Hepatocyte (in vitro differentiated cells): ENCODE data around the gene ENPP5. TPM values are rescaled to one million over a fixed set of nuclear protein-coding genes. Genes with fewer than 3 reads are reported as not detected.

Source experiments
- DNase-seq: peaks from one replicate; pipeline ENCODE4 v3.0.0-alpha.2; 2016; ENCODE audit warnings: low spot score
- H2AFZ ChIP-seq: fragments of 200-600 bp; sonication (generic); 2 replicates; pipeline ENCODE4 v1.6.0; 2016; ENCODE audit warnings: antibody characterized with exemption, mild to moderate bottlenecking
- H3K27ac ChIP-seq: fragments of 200-600 bp; sonication (generic); 2 replicates; pipeline ENCODE4 v1.5.1; 2016; ENCODE audit warnings: mild to moderate bottlenecking
- H3K27me3 ChIP-seq: fragments of 200-600 bp; sonication (generic); 2 replicates; pipeline ENCODE4 v1.6.1; 2016
- H3K36me3 ChIP-seq: fragments of 200-600 bp; sonication (generic); replicated peaks from 2 replicates; pipeline ENCODE4 v1.5.1; 2016; ENCODE audit warnings: low read depth; ENCODE audit not compliant: insufficient read depth
- H3K4me1 ChIP-seq: fragments of 200-600 bp; sonication (generic); 2 replicates; pipeline ENCODE4 v1.5.1; 2016; ENCODE audit warnings: mild to moderate bottlenecking, moderate library complexity; ENCODE audit not compliant: insufficient read depth
- H3K4me2 ChIP-seq: fragments of 200-600 bp; sonication (generic); 2 replicates; pipeline ENCODE4 v1.6.0; 2016
- H3K4me3 ChIP-seq: fragments of 200-600 bp; sonication (generic); 2 replicates; pipeline ENCODE4 v1.5.1; 2016; ENCODE audit warnings: mild to moderate bottlenecking
- H3K79me2 ChIP-seq: fragments of 200-600 bp; sonication (generic); 2 replicates; pipeline ENCODE4 v1.6.0; 2017; ENCODE audit warnings: mild to moderate bottlenecking
- H3K9me2 ChIP-seq: fragments of 200-600 bp; sonication (generic); replicated peaks from 2 replicates; pipeline ENCODE4 v1.6.0; 2017; ENCODE audit warnings: mild to moderate bottlenecking; ENCODE audit not compliant: insufficient read depth
- H3K9me3 ChIP-seq: fragments of 200-600 bp; sonication (generic); 2 replicates; pipeline ENCODE4 v1.5.1; 2016; ENCODE audit warnings: low read depth, mild to moderate bottlenecking
- H4K20me1 ChIP-seq: fragments of 200-600 bp; sonication (generic); 2 replicates; pipeline ENCODE4 v1.6.0; 2016; ENCODE audit warnings: mild to moderate bottlenecking; ENCODE audit not compliant: insufficient read depth, poor library complexity, severe bottlenecking
- EZH2 ChIP-seq: fragments of 200-600 bp; sonication (generic); IDR thresholded peaks from 2 replicates; pipeline ENCODE4 v1.6.1; 2016; ENCODE audit warnings: antibody characterized with exemption, mild to moderate bottlenecking, borderline replicate concordance
- EZH2phosphoT487 ChIP-seq: fragments of 200-600 bp; sonication (generic); IDR thresholded peaks from one replicate; pipeline ENCODE4 v1.6.1; 2018; ENCODE audit warnings: antibody characterized with exemption, mild to moderate bottlenecking, low read depth, moderate library complexity; ENCODE audit not compliant: unreplicated experiment, severe bottlenecking
- WGBS: methylation state at CpG from one replicate; pipeline ENCODE4 v1.1.6; 2016; ENCODE audit warnings: low lambda C conversion rate; ENCODE audit errors: missing lambda C conversion rate; 5-methylcytosine and 5-hydroxymethylcytosine counted together
- polyA plus RNA-seq: library from polyadenylated mRNA; unstranded; fragments of >200 nt; fragmentation: Nextera tagmentation; extraction: Ambion mirVana; gene quantifications from 2 replicates; pipeline ENCODE4 v1.2.1, GENCODE V29; 2016
- total RNA-seq: library from RNA; depleted of rRNA; stranded (reverse); fragments of >200 nt; gene quantifications from 2 replicates; pipeline ENCODE4 v1.2.3, GENCODE V29; 2014
- TF ChIP-seq, protein P1 (sequence below): fragments of 200-600 bp; sonication (generic); IDR thresholded peaks from 2 replicates; pipeline ENCODE4 v1.5.1; 2016; ENCODE audit warnings: antibody characterized with exemption, mild to moderate bottlenecking; ENCODE audit not compliant: poor library complexity

ENPP5 gene, protein sequence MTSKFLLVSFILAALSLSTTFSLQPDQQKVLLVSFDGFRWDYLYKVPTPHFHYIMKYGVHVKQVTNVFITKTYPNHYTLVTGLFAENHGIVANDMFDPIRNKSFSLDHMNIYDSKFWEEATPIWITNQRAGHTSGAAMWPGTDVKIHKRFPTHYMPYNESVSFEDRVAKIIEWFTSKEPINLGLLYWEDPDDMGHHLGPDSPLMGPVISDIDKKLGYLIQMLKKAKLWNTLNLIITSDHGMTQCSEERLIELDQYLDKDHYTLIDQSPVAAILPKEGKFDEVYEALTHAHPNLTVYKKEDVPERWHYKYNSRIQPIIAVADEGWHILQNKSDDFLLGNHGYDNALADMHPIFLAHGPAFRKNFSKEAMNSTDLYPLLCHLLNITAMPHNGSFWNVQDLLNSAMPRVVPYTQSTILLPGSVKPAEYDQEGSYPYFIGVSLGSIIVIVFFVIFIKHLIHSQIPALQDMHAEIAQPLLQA
- total RNA-seq (11.5 and 16.9 TPM in 2 replicates), polyA plus RNA-seq (6.7 and 7.0 TPM in 2 replicates)

DNA sequence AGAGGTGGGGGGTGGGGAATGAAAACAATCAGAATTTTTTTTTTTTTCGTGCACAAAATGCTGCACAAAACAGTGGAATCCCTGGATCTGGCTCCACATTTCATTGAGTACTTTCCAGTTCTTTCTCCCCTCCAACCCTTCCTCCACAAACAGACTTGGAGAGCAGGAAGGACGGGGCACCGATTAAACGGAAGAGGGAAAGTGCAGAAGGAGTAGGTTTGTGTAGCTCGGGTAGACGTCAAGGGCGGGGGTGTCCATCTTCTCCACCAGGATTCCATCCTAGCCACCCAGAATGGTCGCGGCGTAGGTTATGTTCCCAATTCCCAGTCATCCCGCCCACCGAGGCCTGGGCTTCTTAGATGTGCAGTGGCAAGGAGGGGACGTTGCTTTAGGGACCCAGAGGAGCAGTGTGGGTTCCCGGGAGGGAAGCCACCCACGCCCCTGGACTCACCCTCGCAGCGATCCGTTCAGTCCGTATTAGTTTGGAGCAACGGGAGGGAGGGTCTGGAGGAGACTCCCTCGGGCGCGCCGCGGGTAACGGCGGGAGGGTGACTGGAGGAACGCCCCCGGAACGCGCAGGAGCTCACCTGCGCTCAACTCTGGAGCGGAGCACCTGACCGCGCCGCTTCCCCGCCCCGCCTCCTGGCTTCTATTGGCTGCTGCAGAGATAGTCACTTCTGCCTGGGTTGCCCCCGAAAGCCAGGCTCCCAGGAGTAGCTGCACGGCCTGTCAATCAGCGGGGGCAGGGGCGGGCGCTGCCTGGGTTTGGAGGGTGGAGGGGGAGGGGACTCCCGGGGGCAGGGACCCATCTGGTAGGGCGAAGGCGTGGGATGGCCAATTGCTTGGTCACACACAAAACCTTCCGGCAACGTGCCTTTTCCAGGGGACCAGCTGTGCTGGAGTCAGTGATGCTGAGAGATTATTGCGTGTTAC is at the start of gene ENPP5:
TSS of gene ENPP5 (minus strand) at position 624 of the 933 bp plus-strand sequence. CDS start 2,718 bp downstream, outside the sequence.
- TF ChIP-seq EZH2phosphoT487 (no peak), EZH2 (no peak)
- TF ChIP-seq, protein P1, sequence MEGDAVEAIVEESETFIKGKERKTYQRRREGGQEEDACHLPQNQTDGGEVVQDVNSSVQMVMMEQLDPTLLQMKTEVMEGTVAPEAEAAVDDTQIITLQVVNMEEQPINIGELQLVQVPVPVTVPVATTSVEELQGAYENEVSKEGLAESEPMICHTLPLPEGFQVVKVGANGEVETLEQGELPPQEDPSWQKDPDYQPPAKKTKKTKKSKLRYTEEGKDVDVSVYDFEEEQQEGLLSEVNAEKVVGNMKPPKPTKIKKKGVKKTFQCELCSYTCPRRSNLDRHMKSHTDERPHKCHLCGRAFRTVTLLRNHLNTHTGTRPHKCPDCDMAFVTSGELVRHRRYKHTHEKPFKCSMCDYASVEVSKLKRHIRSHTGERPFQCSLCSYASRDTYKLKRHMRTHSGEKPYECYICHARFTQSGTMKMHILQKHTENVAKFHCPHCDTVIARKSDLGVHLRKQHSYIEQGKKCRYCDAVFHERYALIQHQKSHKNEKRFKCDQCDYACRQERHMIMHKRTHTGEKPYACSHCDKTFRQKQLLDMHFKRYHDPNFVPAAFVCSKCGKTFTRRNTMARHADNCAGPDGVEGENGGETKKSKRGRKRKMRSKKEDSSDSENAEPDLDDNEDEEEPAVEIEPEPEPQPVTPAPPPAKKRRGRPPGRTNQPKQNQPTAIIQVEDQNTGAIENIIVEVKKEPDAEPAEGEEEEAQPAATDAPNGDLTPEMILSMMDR: no peak

GRCh38 chr6:46219661-46220060 is 48.9 kb upstream of the ENPP5 start:
- DNase-seq: no peak
- H3K79me2 ChIP-seq: no peaks in the 10 kb centered on the region

More for the DNA sequence above, at the start of gene ENPP5:
- H3K4me2 ChIP-seq: peak within 1 kb of the TSS; percentile 83
- no peaks in the 10 kb centered on the region for H4K20me1 ChIP-seq
- H2AFZ ChIP-seq: peak within 1 kb of the TSS; percentile 96
- H3K4me1 ChIP-seq: no peaks in the 10 kb centered on the region
- H3K36me3 ChIP-seq: no peaks in the 10 kb centered on the region
- no peaks in the 10 kb centered on the region for H3K9me2 ChIP-seq
- under 1% methylated on average over 45 of the region's 49 CpGs for WGBS
- peak within 1 kb of the TSS; percentile 61 for H3K27ac ChIP-seq
- H3K9me3 ChIP-seq: no peaks in the 10 kb centered on the region
- peak; percentile 93 for DNase-seq
- no peaks in the 10 kb centered on the region for H3K27me3 ChIP-seq
- H3K79me2 ChIP-seq: peaks cover 2% of the 10 kb centered on the region
- H3K4me3 ChIP-seq: peak within 1 kb of the TSS; percentile 79

DNA sequence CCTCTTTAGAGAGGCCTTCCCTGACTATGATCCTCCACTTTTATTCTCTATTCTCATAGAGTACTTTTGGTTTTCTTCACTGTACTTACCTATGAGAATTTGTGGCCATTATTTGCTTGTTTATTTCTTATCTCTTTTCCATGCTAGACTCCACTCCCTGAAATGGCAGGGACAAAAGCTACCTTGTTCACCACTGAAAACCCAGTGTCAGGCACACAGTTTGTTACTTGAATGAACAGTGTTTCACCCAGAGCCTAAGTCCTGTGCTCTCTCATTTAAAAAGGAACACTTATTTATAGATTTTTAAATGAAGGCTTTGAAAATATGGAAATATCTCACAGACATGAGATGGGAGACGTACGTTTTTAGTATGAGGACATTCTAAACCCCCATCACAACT is 47.7 kb upstream of the ENPP5 start:
- Histone ChIP-seq H3K9me3 (no peaks in the 10 kb centered on the region), H3K36me3 (no peaks in the 10 kb centered on the region), H3K4me1 (no peaks in the 10 kb centered on the region), H3K4me3 (no peak overlapping the region), H2AFZ (no peak overlapping the region), H3K4me2 (no peak overlapping the region), H3K27ac (no peak overlapping the region), H3K27me3 (no peaks in the 10 kb centered on the region), H4K20me1 (no peaks in the 10 kb centered on the region), H3K79me2 (no peaks in the 10 kb centered on the region), H3K9me2 (no peaks in the 10 kb centered on the region)
- 98% methylated on average over 2 of the region's 2 CpGs for WGBS
- DNase-seq: no peak
- no peak for TF ChIP-seq EZH2

More at GRCh38 chr6:46219661-46220060, 48.9 kb upstream of the ENPP5 start:
- Histone ChIP-seq H3K36me3 (no peaks in the 10 kb centered on the region), H4K20me1 (no peaks in the 10 kb centered on the region), H3K4me2 (no peak overlapping the region), H3K9me2 (no peaks in the 10 kb centered on the region), H3K4me3 (no peak overlapping the region), H3K27ac (no peak overlapping the region), H3K9me3 (no peaks in the 10 kb centered on the region), H3K27me3 (no peaks in the 10 kb centered on the region), H2AFZ (no peak overlapping the region), H3K4me1 (no peaks in the 10 kb centered on the region)
- TF ChIP-seq, protein P1: no peak
- TF ChIP-seq EZH2 (no peak), EZH2phosphoT487 (no peak)
